SK-N-SH (cell line): Measurements from ENCODE around the gene CLVS2. TPM values are rescaled to one million over a fixed set of nuclear protein-coding genes. Genes with fewer than 3 reads are reported as not detected.
A peak's percentile ranks its signal among the peaks of the same experiment; 100 is the strongest.

Experiments
- CTCF ChIA-PET: fragments of 300-600, 350-600 bp; formaldehyde crosslinking; extraction: SDS; loops from one replicate; lab custom pipeline; 2021; lab: Yijun Ruan, JAX
- POLR2A ChIA-PET: fragments of 350-600 bp; sonication (Branson Sonifier 250); formaldehyde crosslinking; extraction: SDS; loops from one replicate; lab custom pipeline; 2020; ENCODE audit warnings: antibody characterized with exemption, inconsistent platforms; lab: Yijun Ruan, JAX
- DNase-seq: peaks from one replicate; pipeline ENCODE4 v3.0.0; 2012
- H2AFZ ChIP-seq: fragments of 200-600 bp; sonication (generic); 2 replicates; pipeline ENCODE4 v1.8.1; 2016; ENCODE audit warnings: antibody characterized with exemption, mild to moderate bottlenecking, low read depth
- H3F3A ChIP-seq: fragments of 200-600 bp; sonication (generic); replicated peaks from 2 replicates; pipeline ENCODE3; 2016; ENCODE audit warnings: antibody characterized with exemption, mild to moderate bottlenecking; ENCODE audit not compliant: insufficient read depth
- H3K27ac ChIP-seq, 2 experiments: fragments of 200-500 bp in 1 of 2; fragments of 200-600 bp in 1 of 2; sonication (Bioruptor generic) in 1 of 2; sonication (generic), shearing (Covaris generic) in 1 of 2; 2 replicates each; pipeline versions ENCODE4 v1.5.1 to v1.6.1; 2014 to 2016; ENCODE audit warnings: low read depth in 2 of 2, inconsistent platforms in 1 of 2, low read length in 1 of 2, mild to moderate bottlenecking in 1 of 2, mixed read lengths in 1 of 2
- H3K27me3 ChIP-seq: fragments of 200-600 bp; sonication (generic), shearing (Covaris generic); 2 replicates; pipeline ENCODE4 v1.6.1; 2016; ENCODE audit warnings: mixed run types; ENCODE audit not compliant: insufficient read depth
- H3K36me3 ChIP-seq, 2 experiments: fragments of 200-500 bp in 1 of 2; fragments of 200-600 bp in 1 of 2; sonication (Bioruptor generic) in 1 of 2; sonication (generic) in 1 of 2; replicated peaks in 1 of 2; 2 replicates each; pipeline versions ENCODE3 to v1.5.1; 2014 to 2016; ENCODE audit warnings: low read length in 1 of 2, mild to moderate bottlenecking in 1 of 2; ENCODE audit not compliant: insufficient read depth in 2 of 2, control insufficient read depth in 1 of 2
- H3K4me1 ChIP-seq, 2 experiments: fragments of 200-500 bp in 1 of 2; fragments of 200-600 bp in 1 of 2; sonication (Bioruptor generic) in 1 of 2; sonication (generic), shearing (Covaris generic) in 1 of 2; 2 replicates each; pipeline versions ENCODE4 v1.5.1 to v1.6.1; 2014 to 2016; ENCODE audit warnings: low read depth in 1 of 2, low read length in 1 of 2, mixed run types in 1 of 2; ENCODE audit not compliant: insufficient read depth in 2 of 2, control insufficient read depth in 1 of 2
- H3K4me2 ChIP-seq: fragments of 200-600 bp; sonication (generic), shearing (Covaris generic); 2 replicates; pipeline ENCODE4 v1.6.1; 2017; ENCODE audit warnings: mixed run types
- H3K4me3 ChIP-seq, 2 experiments: fragments of 200-500 bp in 1 of 2; fragments of 200-600 bp in 1 of 2; sonication (Bioruptor generic) in 1 of 2; sonication (generic), shearing (Covaris generic) in 1 of 2; 2 replicates each; pipeline versions ENCODE4 v1.5.1 to v1.8.1; 2014 to 2016; ENCODE audit warnings: low read depth in 2 of 2, inconsistent platforms in 1 of 2, low read length in 1 of 2, mild to moderate bottlenecking in 1 of 2, mixed read lengths in 1 of 2, moderate library complexity in 1 of 2
- H3K79me2 ChIP-seq: fragments of 200-600 bp; sonication (generic); 2 replicates; pipeline ENCODE4 v1.8.1; 2017; ENCODE audit warnings: mild to moderate bottlenecking; ENCODE audit not compliant: insufficient read depth
- H3K9ac ChIP-seq: fragments of 200-600 bp; sonication (generic); 2 replicates; pipeline ENCODE4 v1.6.1; 2017; ENCODE audit warnings: mixed run types
- H3K9me2 ChIP-seq: fragments of 200-600 bp; sonication (generic); 2 replicates; pipeline ENCODE4 v1.6.1; 2017; ENCODE audit warnings: mixed run types
- H3K9me3 ChIP-seq: fragments of 200-600 bp; sonication (generic); 2 replicates; pipeline ENCODE4 v1.6.1; 2017; ENCODE audit warnings: mixed run types, mild to moderate bottlenecking, moderate library complexity
- H4K20me1 ChIP-seq: fragments of 200-600 bp; sonication (generic); 2 replicates; pipeline ENCODE4 v1.6.1; 2017; ENCODE audit warnings: mild to moderate bottlenecking, mixed run types; ENCODE audit not compliant: insufficient read depth
- CHD2 ChIP-seq: fragments of 150-350 bp; IDR thresholded peaks from 2 replicates; pipeline ENCODE4 v1.6.1; 2018; ENCODE audit warnings: low read length; ENCODE audit not compliant: partially characterized antibody
- EP300 ChIP-seq, 2 experiments: IDR thresholded peaks; 2 replicates each; pipeline versions ENCODE4 v1.4.0 to v1.6.1; 2012; ENCODE audit warnings: borderline replicate concordance in 1 of 2, low read depth in 1 of 2, low read length in 1 of 2
- FOSL2 ChIP-seq: IDR thresholded peaks from 2 replicates; pipeline ENCODE4 v1.4.0; 2012; ENCODE audit warnings: low read depth, mild to moderate bottlenecking, moderate library complexity, borderline replicate concordance
- FOXJ3 ChIP-seq: sonication (generic); formaldehyde crosslinking; IDR thresholded peaks from 2 replicates; pipeline ENCODE4 v1.5.1; 2020; ENCODE audit warnings: mild to moderate bottlenecking, missing genetic modification reagents
- GATA2 ChIP-seq: sonication (generic); formaldehyde crosslinking; IDR thresholded peaks from 2 replicates; pipeline ENCODE4 v1.5.0; 2020; ENCODE audit warnings: mild to moderate bottlenecking, missing genetic modification reagents
- JUND ChIP-seq: IDR thresholded peaks from 2 replicates; pipeline ENCODE4 v1.4.0; 2012
- MEF2A ChIP-seq: IDR thresholded peaks from 2 replicates; pipeline ENCODE4 v1.4.0; 2012; ENCODE audit warnings: low read depth, borderline replicate concordance
- MXI1 ChIP-seq: IDR thresholded peaks from 2 replicates; pipeline ENCODE4 v1.6.1; 2012; ENCODE audit warnings: mild to moderate bottlenecking, low read depth, low read length, improper control_type of control experiment
- RAD21 ChIP-seq: IDR thresholded peaks from 2 replicates; pipeline ENCODE4 v1.6.1; 2012; ENCODE audit warnings: mild to moderate bottlenecking, low read length
- RCOR1 ChIP-seq: fragments of 150-350 bp; IDR thresholded peaks from 2 replicates; pipeline ENCODE4 v1.6.1; 2017; ENCODE audit warnings: antibody characterized with exemption, low read length
- REST ChIP-seq: IDR thresholded peaks from 2 replicates; pipeline ENCODE4 v1.6.1; 2012; ENCODE audit warnings: mild to moderate bottlenecking, low read depth, low read length, moderate library complexity
- RXRA ChIP-seq: IDR thresholded peaks from 2 replicates; pipeline ENCODE4 v1.4.0; 2012; ENCODE audit warnings: low read depth, mild to moderate bottlenecking, borderline replicate concordance
- TCF12 ChIP-seq: IDR thresholded peaks from 2 replicates; pipeline ENCODE4 v1.4.0; 2012
- USF1 ChIP-seq: IDR thresholded peaks from 2 replicates; pipeline ENCODE4 v1.4.0; 2012; ENCODE audit warnings: low read depth, borderline replicate concordance
- YY1 ChIP-seq: IDR thresholded peaks from 2 replicates; pipeline ENCODE4 v1.4.0; 2012; ENCODE audit warnings: low read depth, mild to moderate bottlenecking
- WGBS: methylation state at CpG from one replicate; pipeline ENCODE4 v1.1.6; 2017; ENCODE audit warnings: low lambda C conversion rate; 5-methylcytosine and 5-hydroxymethylcytosine counted together
- polyA plus RNA-seq, 3 experiments: library from polyadenylated mRNA; depleted of rRNA; stranded (reverse); fragments of >200 nt; gene quantifications; 2 replicates each; pipeline ENCODE4 v1.2.3, GENCODE V29; 2012
- TF ChIP-seq, protein P1 (sequence below): IDR thresholded peaks from 2 replicates; pipeline ENCODE4 v1.4.0; 2012; ENCODE audit warnings: low read depth
- TF ChIP-seq, protein P2 (sequence below): fragments of 150-350 bp; IDR thresholded peaks from 2 replicates; pipeline ENCODE4 v1.6.1; 2016; ENCODE audit warnings: mild to moderate bottlenecking, low read depth, low read length

CLVS2 gene
- polyA plus RNA-seq, 1 of the 3 experiments (the other 2 are of a cell fraction), result 0.05 TPM

GRCh38 chr6:123074616-123075015 lies 78.6 kb downstream of the CLVS2 start (continued):
- TF ChIP-seq, protein P1, sequence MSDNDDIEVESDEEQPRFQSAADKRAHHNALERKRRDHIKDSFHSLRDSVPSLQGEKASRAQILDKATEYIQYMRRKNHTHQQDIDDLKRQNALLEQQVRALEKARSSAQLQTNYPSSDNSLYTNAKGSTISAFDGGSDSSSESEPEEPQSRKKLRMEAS, result no peak
- TF ChIP-seq REST (no peak), FOXJ3 (CRISPR knock-in tag) (no peak), YY1 (no peak), RXRA (no peak)
- TF ChIP-seq, all 33 proteins: peak for 0

DNA sequence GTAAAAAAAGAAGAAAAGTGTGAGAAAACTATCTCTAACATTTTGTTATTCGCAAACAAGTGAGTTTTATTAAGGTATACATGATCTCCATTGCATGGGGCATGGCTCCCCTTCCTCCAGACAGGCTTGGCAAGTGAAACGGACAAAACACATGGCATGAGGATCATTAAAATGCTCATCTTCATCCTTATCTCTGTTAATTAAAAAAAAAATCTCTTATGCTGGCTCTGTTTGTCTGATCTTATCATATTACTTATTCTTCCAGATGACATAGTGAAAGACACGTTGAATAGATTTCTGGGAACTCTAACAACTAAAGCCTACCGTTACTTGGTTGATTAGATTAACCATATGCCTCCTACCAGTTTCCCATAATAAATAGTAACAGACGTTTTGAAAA lies 89.4 kb downstream of the CLVS2 start:
- POLR2A ChIA-PET, result no interaction called here
- H3K9me3 ChIP-seq, result no peaks in the 10 kb centered on the region
- TF ChIP-seq USF1 (no peak), RXRA (no peak), MEF2A (no peak), RAD21 (peak; percentile 26; the same call in 1 of the 2 replicates), FOSL2 (no peak), CHD2 (peak; percentile 44), MXI1 (peak; percentile 67), TCF12 (0 out of 2 replicates have a peak, but pooled peaks have one; percentile 4), GATA2 (peak; percentile 53; the same call in 1 of the 2 replicates), RCOR1 (peak; percentile 84; the same call in 1 of the 2 replicates), EP300 (IDR thresholded peaks at IDR 0.05; ENCODE audit: borderline replicate concordance in 1 of 2, low read depth in 1 of 2, low read length in 1 of 2) (peak in 1 of 2 experiments; percentile 85; a peak in 2 of 4 replicates), JUND (no peak)
- TF ChIP-seq, protein P2, sequence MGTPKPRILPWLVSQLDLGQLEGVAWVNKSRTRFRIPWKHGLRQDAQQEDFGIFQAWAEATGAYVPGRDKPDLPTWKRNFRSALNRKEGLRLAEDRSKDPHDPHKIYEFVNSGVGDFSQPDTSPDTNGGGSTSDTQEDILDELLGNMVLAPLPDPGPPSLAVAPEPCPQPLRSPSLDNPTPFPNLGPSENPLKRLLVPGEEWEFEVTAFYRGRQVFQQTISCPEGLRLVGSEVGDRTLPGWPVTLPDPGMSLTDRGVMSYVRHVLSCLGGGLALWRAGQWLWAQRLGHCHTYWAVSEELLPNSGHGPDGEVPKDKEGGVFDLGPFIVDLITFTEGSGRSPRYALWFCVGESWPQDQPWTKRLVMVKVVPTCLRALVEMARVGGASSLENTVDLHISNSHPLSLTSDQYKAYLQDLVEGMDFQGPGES, result no peak
- H4K20me1 ChIP-seq, result no peaks in the 10 kb centered on the region
- H2AFZ ChIP-seq, result no peak overlapping the region
- CTCF ChIA-PET, result no interaction called here
- 13% methylated on average over 5 of the region's 5 CpGs for WGBS
- no peaks in the 10 kb centered on the region for H3K79me2 ChIP-seq
- H3K4me1 ChIP-seq, result peaks cover 0 to 8% of the 10 kb centered on the region in 2 experiments; a peak in 2 of 4 replicates
- H3K9me2 ChIP-seq, result no peaks in the 10 kb centered on the region
- H3K36me3 ChIP-seq, result no peaks in the 10 kb centered on the region
- no peaks in the 10 kb centered on the region for H3F3A ChIP-seq
- no peak overlapping the region for H3K4me2 ChIP-seq
- no peak overlapping the region for H3K27ac ChIP-seq
- H3K9ac ChIP-seq, result no peak overlapping the region
- H3K4me3 ChIP-seq, result no peak overlapping the region
- DNase-seq, result peak; percentile 36
- no peaks in the 10 kb centered on the region for H3K27me3 ChIP-seq
